HCT116 (cell line): Measurements from ENCODE around the gene BRI3BP.

ENCODE experiments used
- CEBPB ChIP-seq: IDR thresholded peaks from 2 replicates; pipeline ENCODE4 v1.6.1; 2012; ENCODE audit warnings: low read depth
- CTCF ChIP-seq, 3 experiments: fragments of 200-600 bp in 1 of 3; sonication (generic) in 1 of 3; IDR thresholded peaks in 2 of 3; conservative IDR thresholded peaks in 1 of 3; 2 replicates each; pipeline ENCODE4 v1.5.1; 2012 to 2017; ENCODE audit warnings: low read depth in 2 of 3, low read length in 2 of 3, antibody characterized with exemption in 1 of 3, borderline replicate concordance in 1 of 3, control low read depth in 1 of 3, mild to moderate bottlenecking in 1 of 3, mixed read lengths in 1 of 3, mixed run types in 1 of 3, moderate library complexity in 1 of 3; ENCODE audit not compliant: insufficient read depth in 1 of 3
- ELF1 ChIP-seq: IDR thresholded peaks from 2 replicates; pipeline ENCODE4 v1.6.1; 2012; ENCODE audit warnings: low read depth, borderline replicate concordance
- EZH2 ChIP-seq: fragments of 200-600 bp; sonication (generic); IDR thresholded peaks from 2 replicates; pipeline ENCODE4 v1.6.1; 2017; ENCODE audit warnings: antibody characterized with exemption, mixed run types
- EZH2phosphoT487 ChIP-seq: fragments of 200-600 bp; IDR thresholded peaks from 2 replicates; pipeline ENCODE4 v1.6.1; 2018; ENCODE audit warnings: antibody characterized with exemption, borderline replicate concordance
- MAX ChIP-seq: IDR thresholded peaks from 2 replicates; pipeline ENCODE4 v1.6.1; 2012
- POLR2A ChIP-seq: IDR thresholded peaks from 2 replicates; pipeline ENCODE4 v1.7.0; 2011; ENCODE audit warnings: borderline replicate concordance; ENCODE audit not compliant: insufficient read depth, insufficient read length; ENCODE audit errors: extremely low read depth
- POLR2AphosphoS5 ChIP-seq: IDR thresholded peaks from 2 replicates; pipeline ENCODE4 v1.6.1; 2011; ENCODE audit warnings: mild to moderate bottlenecking, low read depth, low read length, moderate library complexity
- REST ChIP-seq: IDR thresholded peaks from 2 replicates; pipeline ENCODE4 v1.6.1; 2012; ENCODE audit warnings: low read depth

GRCh38 chr12:125013816-125014442 is 20.5 kb downstream of the BRI3BP start:
- TF ChIP-seq EZH2phosphoT487 (no peak), MAX (no peak), CEBPB (no peak), POLR2AphosphoS5 (no peak), CTCF (IDR thresholded peaks at IDR 0.05 in 2 of 3, conservative IDR thresholded peaks at IDR 0.05 in 1 of 3; ENCODE audit: borderline replicate concordance in 1 of 3, insufficient read depth in 1 of 3, low read depth in 2 of 3, low read length in 2 of 3) (no peak), POLR2A (no peak), EZH2 (no peak), REST (no peak), ELF1 (no peak)
